DND-41 (cell line): ENCODE results near the gene ITPR1.

Experiments
- ATAC-seq: fragments of 200-7000 bp; cut with Tn5 transposase; 3 replicates; pipeline ENCODE4 v1.9.1; 2021; ENCODE audit warnings: low read depth; ENCODE audit not compliant: insufficient read depth
- DNase-seq: peaks from one replicate; pipeline ENCODE4 v3.0.0-alpha.2; 2020
- H2AFZ ChIP-seq: 2 replicates; pipeline ENCODE4 v1.6.0; 2012; ENCODE audit warnings: low read depth, low read length
- H3K27ac ChIP-seq: 2 replicates; pipeline ENCODE4 v1.5.1; 2012; ENCODE audit warnings: low read length, inconsistent platforms
- H3K27me3 ChIP-seq: fragments of 200-600 bp; sonication (generic); 2 replicates; pipeline ENCODE4 v1.6.0; 2012; ENCODE audit warnings: low read length, mild to moderate bottlenecking, inconsistent platforms; ENCODE audit not compliant: insufficient read depth, poor library complexity
- H3K36me3 ChIP-seq: 2 replicates; pipeline ENCODE4 v1.5.1; 2012; ENCODE audit warnings: low read length, inconsistent platforms; ENCODE audit not compliant: insufficient read depth
- H3K4me1 ChIP-seq: 2 replicates; pipeline ENCODE4 v1.5.1; 2012; ENCODE audit warnings: mild to moderate bottlenecking, low read length; ENCODE audit not compliant: insufficient read depth
- H3K4me2 ChIP-seq: 2 replicates; pipeline ENCODE4 v1.6.0; 2012; ENCODE audit warnings: mild to moderate bottlenecking, moderate library complexity, low read length, inconsistent platforms; ENCODE audit not compliant: insufficient read depth
- H3K4me3 ChIP-seq, 2 experiments: fragments of 200-600 bp in 1 of 2; shearing (Covaris generic) in 1 of 2; 2 replicates each; pipeline ENCODE4 v1.5.1; 2012 to 2016; ENCODE audit warnings: inconsistent platforms in 2 of 2, low read length in 2 of 2, mild to moderate bottlenecking in 2 of 2, low read depth in 1 of 2, moderate library complexity in 1 of 2
- H3K79me2 ChIP-seq: 2 replicates; pipeline ENCODE4 v1.6.0; 2012; ENCODE audit warnings: low read length, inconsistent platforms; ENCODE audit not compliant: insufficient read depth
- H3K9ac ChIP-seq: 2 replicates; pipeline ENCODE4 v1.6.0; 2012; ENCODE audit warnings: low read depth, mild to moderate bottlenecking, inconsistent platforms, low read length, moderate library complexity
- H3K9me3 ChIP-seq: 2 replicates; pipeline ENCODE4 v1.5.1; 2012; ENCODE audit warnings: low read length, moderate library complexity, mild to moderate bottlenecking, inconsistent platforms; ENCODE audit not compliant: insufficient read depth, severe bottlenecking
- H4K20me1 ChIP-seq: 2 replicates; pipeline ENCODE4 v1.6.0; 2012; ENCODE audit warnings: low read length; ENCODE audit not compliant: insufficient read depth
- CTCF ChIP-seq: IDR thresholded peaks from 2 replicates; pipeline ENCODE4 v1.5.1; 2012; ENCODE audit warnings: borderline replicate concordance, low read length, moderate library complexity, mild to moderate bottlenecking; ENCODE audit not compliant: poor library complexity, severe bottlenecking; ENCODE audit errors: extremely low read depth
- EZH2 ChIP-seq: IDR thresholded peaks from 3 replicates; pipeline ENCODE4 v1.6.1; 2012; ENCODE audit warnings: borderline replicate concordance, low read depth, mild to moderate bottlenecking, moderate library complexity, low read length, inconsistent platforms; ENCODE audit not compliant: severe bottlenecking

ITPR1 gene

GRCh38 chr3:4848176-4848825 is 355.2 kb downstream of the ITPR1 start:
- DNase-seq (no peak), ATAC-seq (no peak)
- no peak overlapping the region for H2AFZ ChIP-seq
- no peaks in the 10 kb centered on the region for H3K27me3 ChIP-seq
- H3K4me2 ChIP-seq: no peak overlapping the region
- H3K79me2 ChIP-seq: no peaks in the 10 kb centered on the region
- TF ChIP-seq CTCF (no peak), EZH2 (no peak)
- no peak overlapping the region for H3K4me3 ChIP-seq
- H3K9ac ChIP-seq: no peak overlapping the region
- no peaks in the 10 kb centered on the region for H4K20me1 ChIP-seq
- H3K9me3 ChIP-seq: no peaks in the 10 kb centered on the region
- H3K27ac ChIP-seq: no peak overlapping the region
- peaks cover 16% of the 10 kb centered on the region for H3K4me1 ChIP-seq
- no peaks in the 10 kb centered on the region for H3K36me3 ChIP-seq

GRCh38 chr3:4849136-4849535 is 356.0 kb downstream of the ITPR1 start:
- H3K4me1 ChIP-seq: peaks cover 16% of the 10 kb centered on the region
- no peak for TF ChIP-seq EZH2
- no peak for TF ChIP-seq CTCF
- H3K27me3 ChIP-seq: no peaks in the 10 kb centered on the region
- no peaks in the 10 kb centered on the region for H3K36me3 ChIP-seq
- no peak overlapping the region for H3K4me2 ChIP-seq
- H2AFZ ChIP-seq: no peak overlapping the region
- H4K20me1 ChIP-seq: no peaks in the 10 kb centered on the region
- H3K27ac ChIP-seq: no peak overlapping the region
- no peak for DNase-seq
- H3K9me3 ChIP-seq: no peaks in the 10 kb centered on the region
- no peak overlapping the region for H3K9ac ChIP-seq
- no peak overlapping the region for H3K4me3 ChIP-seq
- H3K79me2 ChIP-seq: no peaks in the 10 kb centered on the region
- ATAC-seq: no peak

DNA sequence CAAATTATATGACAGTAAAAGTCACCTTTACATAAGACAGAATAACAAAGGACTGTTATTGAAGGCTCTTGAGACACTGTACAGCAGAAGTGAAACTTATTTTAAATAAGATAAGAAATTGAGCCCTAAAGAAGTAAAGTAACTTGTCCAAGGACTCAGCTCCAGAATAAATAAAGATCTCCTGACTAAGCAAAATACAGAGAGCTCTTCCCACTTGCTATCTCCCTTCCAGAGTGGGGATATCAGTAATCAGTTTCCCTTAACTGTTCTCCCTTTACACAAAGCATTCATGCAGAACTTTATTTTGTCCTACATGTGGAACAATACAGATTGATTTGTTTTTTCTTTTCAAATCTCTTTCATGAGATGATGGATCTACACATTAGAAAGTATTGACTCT is 356.6 kb downstream of the ITPR1 start:
- H3K36me3 ChIP-seq: no peaks in the 10 kb centered on the region
- no peaks in the 10 kb centered on the region for H3K79me2 ChIP-seq
- H3K27ac ChIP-seq: no peak overlapping the region
- H3K4me3 ChIP-seq: no peak overlapping the region
- H3K9ac ChIP-seq: no peak overlapping the region
- ATAC-seq (no peak), DNase-seq (no peak)
- H3K27me3 ChIP-seq: no peaks in the 10 kb centered on the region
- no peak overlapping the region for H2AFZ ChIP-seq
- TF ChIP-seq CTCF: no peak
- TF ChIP-seq EZH2: no peak
- H3K4me1 ChIP-seq: peaks cover 16% of the 10 kb centered on the region
- no peaks in the 10 kb centered on the region for H3K9me3 ChIP-seq
- no peaks in the 10 kb centered on the region for H4K20me1 ChIP-seq
- H3K4me2 ChIP-seq: no peak overlapping the region
